Activated naive CD8-positive, alpha-beta T cell treated with anti-CD3 and anti-CD28 coated beads, Interleukin-2, amount 10 ng/mL, durations not matched to agents 7 days and 5 days (primary cell): ENCODE data around the gene DMD. TPM values are rescaled to one million over a fixed set of nuclear protein-coding genes. Genes with fewer than 3 reads are reported as not detected.

Experiments
- ATAC-seq: fragments of 150-1000 bp; cut with Tn5 transposase; one replicate; pipeline ENCODE4 v1.10.0; 2021; ENCODE audit warnings: low read depth, moderate library complexity
- POLR2A ChIA-PET: fragments of 350-600 bp; sonication (Branson Sonifier 250); formaldehyde crosslinking; loops from one replicate; lab custom pipeline; 2021; ENCODE audit warnings: antibody characterized with exemption; lab: Charles Lee
- DNase-seq: peaks from one replicate; pipeline ENCODE4 v3.0.0; 2021
- H3K27ac Mint-ChIP-seq: one replicate; pipeline ENCODE4 v1.8.0; 2022; ENCODE audit warnings: mild to moderate bottlenecking, mixed read lengths
- H3K27me3 Mint-ChIP-seq: one replicate; pipeline ENCODE4 v1.8.0; 2022; ENCODE audit warnings: mild to moderate bottlenecking, moderate library complexity, mixed read lengths
- H3K36me3 Mint-ChIP-seq: one replicate; pipeline ENCODE4 v1.8.0; 2021; ENCODE audit warnings: mild to moderate bottlenecking, mixed read lengths
- H3K4me1 Mint-ChIP-seq: one replicate; pipeline ENCODE4 v1.8.0; 2021; ENCODE audit warnings: mixed read lengths
- H3K4me3 Mint-ChIP-seq: one replicate; pipeline ENCODE4 v1.8.0; 2022; ENCODE audit warnings: mild to moderate bottlenecking, moderate library complexity, mixed read lengths
- H3K9me3 Mint-ChIP-seq: one replicate; pipeline ENCODE4 v1.8.0; 2021; ENCODE audit warnings: mixed read lengths
- total RNA-seq, 2 experiments: library from RNA; stranded (reverse); gene quantifications; one replicate each; pipeline ENCODE4 v1.2.3, GENCODE V29; 2021

The DMD gene
- total RNA-seq, 2 experiments from 2014 or later = 0.17 TPM; not detected in 1

- Mint-ChIP-seq H3K36me3 (no peaks in the 10 kb centered on the region), H3K27me3 (no peaks in the 10 kb centered on the region), H3K4me1 (no peaks in the 10 kb centered on the region), H3K27ac (no peak overlapping the region), H3K9me3 (no peaks in the 10 kb centered on the region), H3K4me3 (no peak overlapping the region)
- POLR2A ChIA-PET = no interaction called here
- DNase-seq (no peak), ATAC-seq (no peak)
Observed at GRCh38 chrX:31293409-31293808, 1917.9 kb downstream of the DMD start.

- ATAC-seq (no peak), DNase-seq (no peak)
- POLR2A ChIA-PET = no interaction called here
- H3K9me3 Mint-ChIP-seq = no peaks in the 10 kb centered on the region
- H3K4me3 Mint-ChIP-seq = no peak overlapping the region
- H3K4me1 Mint-ChIP-seq = no peaks in the 10 kb centered on the region
- no peaks in the 10 kb centered on the region for H3K36me3 Mint-ChIP-seq
- no peaks in the 10 kb centered on the region for H3K27me3 Mint-ChIP-seq
- no peak overlapping the region for H3K27ac Mint-ChIP-seq
Observed at GRCh38 chrX:31291131-31291530, 1920.2 kb downstream of the DMD start.

GRCh38 chrX:31287861-31288260 lies 1923.5 kb downstream of the DMD start:
- DNase-seq (no peak), ATAC-seq (no peak)
- POLR2A ChIA-PET = no interaction called here
- no peaks in the 10 kb centered on the region for H3K27me3 Mint-ChIP-seq
- no peak overlapping the region for H3K4me3 Mint-ChIP-seq
- H3K9me3 Mint-ChIP-seq = no peaks in the 10 kb centered on the region
- no peaks in the 10 kb centered on the region for H3K36me3 Mint-ChIP-seq
- no peak overlapping the region for H3K27ac Mint-ChIP-seq
- H3K4me1 Mint-ChIP-seq = no peaks in the 10 kb centered on the region

- H3K27me3 Mint-ChIP-seq = no peaks in the 10 kb centered on the region
- POLR2A ChIA-PET = no interaction called here
- no peak for DNase-seq
- H3K27ac Mint-ChIP-seq = no peak overlapping the region
- no peaks in the 10 kb centered on the region for H3K9me3 Mint-ChIP-seq
- H3K4me3 Mint-ChIP-seq = no peak overlapping the region
- ATAC-seq = no peak
- no peaks in the 10 kb centered on the region for H3K4me1 Mint-ChIP-seq
- H3K36me3 Mint-ChIP-seq = no peaks in the 10 kb centered on the region
Observed at GRCh38 chrX:31280580-31280979, 1930.8 kb downstream of the DMD start.

- Mint-ChIP-seq H3K4me3 (no peak overlapping the region), H3K27ac (no peak overlapping the region), H3K27me3 (no peaks in the 10 kb centered on the region), H3K4me1 (no peaks in the 10 kb centered on the region), H3K36me3 (no peaks in the 10 kb centered on the region), H3K9me3 (no peaks in the 10 kb centered on the region)
- POLR2A ChIA-PET = no interaction called here
- no peak for DNase-seq
- ATAC-seq = no peak
Observed at GRCh38 chrX:31279359-31279758, 1932.0 kb downstream of the DMD start.

GRCh38 chrX:31272472-31272775 lies 1938.9 kb downstream of the DMD start:
- POLR2A ChIA-PET = no interaction called here
- DNase-seq (no peak), ATAC-seq (no peak)
- no peaks in the 10 kb centered on the region for H3K4me1 Mint-ChIP-seq
- peaks cover 7% of the 10 kb centered on the region for H3K27me3 Mint-ChIP-seq
- H3K4me3 Mint-ChIP-seq = no peak overlapping the region
- H3K36me3 Mint-ChIP-seq = no peaks in the 10 kb centered on the region
- no peak overlapping the region for H3K27ac Mint-ChIP-seq
- H3K9me3 Mint-ChIP-seq = no peaks in the 10 kb centered on the region

- DNase-seq = no peak
- POLR2A ChIA-PET = no interaction called here
- H3K4me3 Mint-ChIP-seq = no peak overlapping the region
- H3K36me3 Mint-ChIP-seq = no peaks in the 10 kb centered on the region
- H3K27me3 Mint-ChIP-seq = peaks cover 7% of the 10 kb centered on the region
- no peak overlapping the region for H3K27ac Mint-ChIP-seq
- no peak for ATAC-seq
- H3K4me1 Mint-ChIP-seq = no peaks in the 10 kb centered on the region
- H3K9me3 Mint-ChIP-seq = no peaks in the 10 kb centered on the region
Observed at GRCh38 chrX:31271615-31272471, 1939.5 kb downstream of the DMD start.

- no peaks in the 10 kb centered on the region for H3K36me3 Mint-ChIP-seq
- POLR2A ChIA-PET = no interaction called here
- H3K27ac Mint-ChIP-seq = no peak overlapping the region
Observed at GRCh38 chrX:31269914-31270313, 1941.4 kb downstream of the DMD start.

GRCh38 chrX:31268359-31268758 lies 1943.0 kb downstream of the DMD start:
- ATAC-seq (no peak), DNase-seq (no peak)
- no peak overlapping the region for H3K4me3 Mint-ChIP-seq
- peaks cover 14% of the 10 kb centered on the region for H3K27me3 Mint-ChIP-seq
- POLR2A ChIA-PET = no interaction called here
- H3K4me1 Mint-ChIP-seq = no peaks in the 10 kb centered on the region
- no peaks in the 10 kb centered on the region for H3K36me3 Mint-ChIP-seq
- H3K9me3 Mint-ChIP-seq = no peaks in the 10 kb centered on the region
- H3K27ac Mint-ChIP-seq = no peak overlapping the region

More at GRCh38 chrX:31269914-31270313, 1941.4 kb downstream of the DMD start:
- Mint-ChIP-seq H3K27me3 (peaks cover 14% of the 10 kb centered on the region), H3K9me3 (no peaks in the 10 kb centered on the region), H3K4me3 (no peak overlapping the region), H3K4me1 (no peaks in the 10 kb centered on the region)
- DNase-seq (no peak), ATAC-seq (no peak)

GRCh38 chrX:31266203-31267076 lies 1944.9 kb downstream of the DMD start:
- no peaks in the 10 kb centered on the region for H3K4me1 Mint-ChIP-seq
- peaks cover 14% of the 10 kb centered on the region for H3K27me3 Mint-ChIP-seq
- no peaks in the 10 kb centered on the region for H3K9me3 Mint-ChIP-seq
- ATAC-seq (no peak), DNase-seq (peak; percentile 24)
- peak overlapping the region; percentile 51 for H3K4me3 Mint-ChIP-seq
- H3K27ac Mint-ChIP-seq = no peak overlapping the region
- POLR2A ChIA-PET = no interaction called here
- H3K36me3 Mint-ChIP-seq = no peaks in the 10 kb centered on the region

- H3K27me3 Mint-ChIP-seq = peaks cover 14% of the 10 kb centered on the region
- DNase-seq (no peak), ATAC-seq (no peak)
- no peaks in the 10 kb centered on the region for H3K4me1 Mint-ChIP-seq
- POLR2A ChIA-PET = no interaction called here
- no peak overlapping the region for H3K4me3 Mint-ChIP-seq
- H3K27ac Mint-ChIP-seq = no peak overlapping the region
- no peaks in the 10 kb centered on the region for H3K36me3 Mint-ChIP-seq
- H3K9me3 Mint-ChIP-seq = no peaks in the 10 kb centered on the region
Observed at GRCh38 chrX:31265383-31265782, 1946.0 kb downstream of the DMD start.

GRCh38 chrX:31260351-31260750 lies 1951.0 kb downstream of the DMD start:
- no peak for DNase-seq
- H3K27me3 Mint-ChIP-seq = peaks cover 3% of the 10 kb centered on the region
- no peaks in the 10 kb centered on the region for H3K9me3 Mint-ChIP-seq
- H3K4me1 Mint-ChIP-seq = no peaks in the 10 kb centered on the region
- no peak overlapping the region for H3K27ac Mint-ChIP-seq
- no peak for ATAC-seq
- no peak overlapping the region for H3K4me3 Mint-ChIP-seq
- POLR2A ChIA-PET = no interaction called here
- no peaks in the 10 kb centered on the region for H3K36me3 Mint-ChIP-seq

GRCh38 chrX:31258166-31258565 lies 1953.2 kb downstream of the DMD start:
- no peak overlapping the region for H3K4me3 Mint-ChIP-seq
- ATAC-seq = no peak
- POLR2A ChIA-PET = no interaction called here
- H3K27ac Mint-ChIP-seq = no peak overlapping the region
- no peaks in the 10 kb centered on the region for H3K9me3 Mint-ChIP-seq
- no peak for DNase-seq
- no peaks in the 10 kb centered on the region for H3K4me1 Mint-ChIP-seq
- no peaks in the 10 kb centered on the region for H3K27me3 Mint-ChIP-seq
- no peaks in the 10 kb centered on the region for H3K36me3 Mint-ChIP-seq
